Endothelial cell of umbilical vein (primary cell): ENCODE results near the gene SNX30. TPM values are rescaled to one million over a fixed set of nuclear protein-coding genes. Genes with fewer than 3 reads are reported as not detected.

ENCODE experiments used
- BruUV-seq: library from RNA; stranded (reverse); fragments of 400-500 nt; replicated peaks from 2 replicates; lab custom pipeline; 2021; lab: Mats Ljungman, UMichigan
- CTCF ChIA-PET: fragments of 300-600, 350-600 bp; sonication (Branson Sonifier 250); formaldehyde crosslinking; loops from one replicate; lab custom pipeline; 2021; ENCODE audit warnings: antibody characterized with exemption, inconsistent platforms; lab: Charles Lee
- POLR2A ChIA-PET: fragments of 300-600, 350-600 bp; sonication (Branson Sonifier 250); formaldehyde crosslinking; loops from one replicate; lab custom pipeline; 2021; ENCODE audit warnings: antibody characterized with exemption, inconsistent platforms; lab: Charles Lee
- DNase-seq: peaks from one replicate; pipeline ENCODE4 v3.0.0-alpha.2; 2011; ENCODE audit warnings: low read depth, low spot score
- FAIRE-seq: peaks from 2 replicates; lab custom pipeline; 2011; peaks lifted over from hg19 to GRCh38; lab: Jason Lieb, UNC
- H2AFZ ChIP-seq: 2 replicates; pipeline ENCODE4 v1.6.0; 2012; ENCODE audit warnings: low read depth, low read length, control low read depth, inconsistent platforms
- H3K27ac ChIP-seq: 2 replicates; pipeline ENCODE4 v1.5.1; 2011; ENCODE audit warnings: low read depth, mild to moderate bottlenecking, control low read depth, low read length, moderate library complexity; ENCODE audit not compliant: insufficient read depth
- H3K27me3 ChIP-seq, 2 experiments: 2 replicates each; pipeline versions ENCODE4 v1.6.0 to v1.6.1; 2011; ENCODE audit warnings: low read length in 2 of 2, mixed read lengths in 1 of 2; ENCODE audit not compliant: control insufficient read depth in 2 of 2, insufficient read depth in 2 of 2
- H3K36me3 ChIP-seq, 2 experiments: 2 replicates in 1 of 2; 3 replicates in 1 of 2; pipeline ENCODE4 v1.5.1; 2011; ENCODE audit warnings: low read length in 2 of 2, mild to moderate bottlenecking in 1 of 2, moderate library complexity in 1 of 2; ENCODE audit not compliant: control insufficient read depth in 2 of 2, insufficient read depth in 2 of 2; ENCODE audit errors: extremely low read depth in 1 of 2
- H3K4me1 ChIP-seq: 3 replicates; pipeline ENCODE4 v1.5.1; 2011; ENCODE audit warnings: mild to moderate bottlenecking, low read length; ENCODE audit not compliant: control insufficient read depth, insufficient read depth; ENCODE audit errors: extremely low read depth
- H3K4me2 ChIP-seq: 2 replicates; pipeline ENCODE4 v1.6.1; 2011; ENCODE audit warnings: low read length, control low read depth, mixed read lengths; ENCODE audit not compliant: insufficient read depth
- H3K4me3 ChIP-seq, 3 experiments: fragments of 200-600 bp in 1 of 3; sonication (generic), shearing (Covaris generic) in 1 of 3; replicated peaks in 1 of 3; 2 replicates each; pipeline ENCODE4 v1.5.1; 2011 to 2016; ENCODE audit warnings: control low read depth in 3 of 3, low read length in 3 of 3, mild to moderate bottlenecking in 2 of 3, inconsistent platforms in 1 of 3, low read depth in 1 of 3, moderate library complexity in 1 of 3; ENCODE audit not compliant: insufficient read depth in 1 of 3
- H3K79me2 ChIP-seq: 2 replicates; pipeline ENCODE4 v1.6.0; 2012; ENCODE audit warnings: low read length, inconsistent platforms; ENCODE audit not compliant: control insufficient read depth, insufficient read depth
- H3K9ac ChIP-seq: replicated peaks from 2 replicates; pipeline ENCODE3; 2011; ENCODE audit warnings: low read length, control low read depth; ENCODE audit not compliant: insufficient read depth; ENCODE audit errors: extremely low read depth
- H3K9me1 ChIP-seq: replicated peaks from 3 replicates; pipeline ENCODE4 v1.6.0; 2011; ENCODE audit warnings: mild to moderate bottlenecking, low read length; ENCODE audit not compliant: control insufficient read depth, insufficient read depth; ENCODE audit errors: extremely low read depth
- H3K9me3 ChIP-seq: replicated peaks from 2 replicates; pipeline ENCODE4 v1.5.1; 2012; ENCODE audit warnings: low read length, inconsistent platforms; ENCODE audit not compliant: control insufficient read depth, insufficient read depth
- H4K20me1 ChIP-seq: replicated peaks from 2 replicates; pipeline ENCODE3; 2011; ENCODE audit warnings: mild to moderate bottlenecking, low read length; ENCODE audit not compliant: control insufficient read depth, insufficient read depth; ENCODE audit errors: extremely low read depth
- FOS ChIP-seq: IDR thresholded peaks from 2 replicates; pipeline ENCODE4 v1.6.1; 2011; ENCODE audit warnings: mild to moderate bottlenecking, low read length, moderate library complexity, borderline replicate concordance; ENCODE audit not compliant: insufficient read depth
- GATA2 ChIP-seq: IDR thresholded peaks from 2 replicates; pipeline ENCODE4 v1.7.0; 2011; ENCODE audit warnings: low read depth, mild to moderate bottlenecking, moderate library complexity, mixed read lengths, low read length; ENCODE audit not compliant: insufficient read length, insufficient read depth
- JUN ChIP-seq: IDR thresholded peaks from 2 replicates; pipeline ENCODE4 v1.6.1; 2011; ENCODE audit warnings: borderline replicate concordance, low read depth; ENCODE audit not compliant: insufficient read length, insufficient read depth
- MYC ChIP-seq: IDR thresholded peaks from one replicate; pipeline ENCODE4 v1.6.1; 2011; ENCODE audit warnings: mild to moderate bottlenecking, low read depth, low read length
- dilution Hi-C: fragments of 300-500 bp; cut with MboI; formaldehyde crosslinking; loops from one replicate; pipeline ENCODE4 v1.15.0; 2019; ENCODE audit warnings: low sequenced_read_pairs; ENCODE audit not compliant: extremely low pct_ligation_motif_present
- intact Hi-C: fragments of 100-400 bp; cut with micrococcal nuclease; formaldehyde crosslinking; loops from one replicate; pipeline ENCODE4 v1.10.0; 2022
- polyA plus RNA-seq, 4 experiments: library from polyadenylated mRNA; depleted of rRNA in 3 of 4; stranded (reverse) in 3 of 4; unstranded in 1 of 4; fragments of >200 nt; gene quantifications; 2 replicates each; pipeline versions ENCODE4 v1.2.1 to v1.2.3, GENCODE V29; 2011 to 2012; ENCODE audit warnings: missing spikeins in 1 of 4
- total RNA-seq: library from RNA; stranded (reverse); gene quantifications from 2 replicates; pipeline ENCODE4 v1.2.3, GENCODE V29; 2021
- TF ChIP-seq, protein P1 (sequence below), 2 donors: IDR thresholded peaks; 1 replicate in 1 of 2; 2 replicates in 1 of 2; pipeline ENCODE4 v1.5.1; 2011; ENCODE audit warnings: low read length in 2 of 2, mild to moderate bottlenecking in 2 of 2, moderate library complexity in 2 of 2, control low read depth in 1 of 2, inconsistent platforms in 1 of 2, low read depth in 1 of 2; ENCODE audit not compliant: insufficient read depth in 1 of 2; ENCODE audit errors: extremely low read depth in 1 of 2

SNX30 gene
- total and polyA plus RNA-seq, 2 donors (not counting 3 experiments of a cell fraction or from before 2014, with no cell fraction given), result 2.8 to 6.3 TPM

DNA sequence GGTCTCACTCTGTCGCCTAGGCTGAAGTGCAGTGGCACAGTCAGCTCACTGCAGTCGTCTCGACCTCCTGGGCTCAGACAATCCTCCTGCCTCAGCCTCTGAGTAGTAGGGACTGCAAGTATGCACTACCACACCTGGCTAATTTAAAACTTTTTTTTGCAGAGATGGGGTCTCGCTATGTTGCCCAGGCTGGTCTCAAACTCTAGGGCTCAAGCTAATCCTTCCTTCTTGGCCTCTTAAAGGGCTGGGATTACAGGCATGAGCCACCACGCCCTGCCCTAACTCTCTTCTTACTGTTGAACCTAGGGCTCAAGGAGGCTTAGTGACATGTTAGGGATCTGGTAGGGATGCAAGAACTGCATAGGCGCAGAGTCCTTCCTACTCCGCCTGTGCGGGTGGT lies 65.3 kb downstream of the SNX30 start:
- H4K20me1 ChIP-seq, result no peaks in the 10 kb centered on the region
- H3K27ac ChIP-seq, result no peak overlapping the region
- no peaks in the 10 kb centered on the region for H3K79me2 ChIP-seq
- H3K4me1 ChIP-seq, result no peaks in the 10 kb centered on the region
- H3K9me3 ChIP-seq, result no peaks in the 10 kb centered on the region
- no peak overlapping the region for H3K4me2 ChIP-seq
- H3K9me1 ChIP-seq, result no peaks in the 10 kb centered on the region
- intact Hi-C loops (loop anchor here (5.0 to 10.0 kb wide), 2 partner anchors 99 to 721 kb away; partner anchors contain the start of gene INIP), dilution Hi-C loops (no loop called here)
- no peaks in the 10 kb centered on the region for H3K36me3 ChIP-seq
- POLR2A ChIA-PET, result no interaction called here
- no peaks in the 10 kb centered on the region for H3K27me3 ChIP-seq
- DNase-seq, result no peak
- BruUV-seq, result no TSS peak
- no peak for FAIRE-seq
- no peak overlapping the region for H2AFZ ChIP-seq
- CTCF ChIA-PET, result no interaction called here
- H3K4me3 ChIP-seq, result no peak overlapping the region
- no peak overlapping the region for H3K9ac ChIP-seq
- TF ChIP-seq MYC (no peak), JUN (no peak), FOS (no peak)
- TF ChIP-seq, protein P1, sequence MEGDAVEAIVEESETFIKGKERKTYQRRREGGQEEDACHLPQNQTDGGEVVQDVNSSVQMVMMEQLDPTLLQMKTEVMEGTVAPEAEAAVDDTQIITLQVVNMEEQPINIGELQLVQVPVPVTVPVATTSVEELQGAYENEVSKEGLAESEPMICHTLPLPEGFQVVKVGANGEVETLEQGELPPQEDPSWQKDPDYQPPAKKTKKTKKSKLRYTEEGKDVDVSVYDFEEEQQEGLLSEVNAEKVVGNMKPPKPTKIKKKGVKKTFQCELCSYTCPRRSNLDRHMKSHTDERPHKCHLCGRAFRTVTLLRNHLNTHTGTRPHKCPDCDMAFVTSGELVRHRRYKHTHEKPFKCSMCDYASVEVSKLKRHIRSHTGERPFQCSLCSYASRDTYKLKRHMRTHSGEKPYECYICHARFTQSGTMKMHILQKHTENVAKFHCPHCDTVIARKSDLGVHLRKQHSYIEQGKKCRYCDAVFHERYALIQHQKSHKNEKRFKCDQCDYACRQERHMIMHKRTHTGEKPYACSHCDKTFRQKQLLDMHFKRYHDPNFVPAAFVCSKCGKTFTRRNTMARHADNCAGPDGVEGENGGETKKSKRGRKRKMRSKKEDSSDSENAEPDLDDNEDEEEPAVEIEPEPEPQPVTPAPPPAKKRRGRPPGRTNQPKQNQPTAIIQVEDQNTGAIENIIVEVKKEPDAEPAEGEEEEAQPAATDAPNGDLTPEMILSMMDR (IDR thresholded peaks at IDR 0.05; ENCODE audit: extremely low read depth in 1 of 2, insufficient read depth in 1 of 2, low read depth in 1 of 2, low read length in 2 of 2), result no peak

DNA sequence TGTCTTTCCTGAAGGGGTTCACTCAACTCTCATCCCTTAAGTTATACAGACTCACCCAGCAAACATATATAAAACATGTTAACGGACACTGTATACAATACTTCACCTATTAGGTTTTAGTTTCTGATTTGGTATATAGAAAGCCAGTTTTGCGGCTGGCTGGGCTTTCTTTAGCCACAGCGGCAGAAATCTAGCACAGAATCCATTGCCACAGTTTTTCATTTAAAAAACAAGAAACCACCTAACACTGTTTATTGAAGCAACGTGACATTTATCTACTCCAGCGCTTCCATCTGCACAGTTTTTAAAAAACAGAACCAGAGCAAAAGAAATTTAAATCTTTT lies 67.3 kb downstream of the SNX30 start:
- ChIA-PET POLR2A (no interaction called here), CTCF (interaction anchor here (1.0 kb wide), 1 partner anchor 374 kb away, joined by 3 read pairs; no protein-coding TSS in a partner anchor)
- no peak overlapping the region for H2AFZ ChIP-seq
- no peak for DNase-seq
- no TSS peak for BruUV-seq
- no peaks in the 10 kb centered on the region for H3K9me3 ChIP-seq
- no peak overlapping the region for H3K4me3 ChIP-seq
- H3K27me3 ChIP-seq, result no peaks in the 10 kb centered on the region
- H3K36me3 ChIP-seq, result no peaks in the 10 kb centered on the region
- no peaks in the 10 kb centered on the region for H3K9me1 ChIP-seq
- H3K79me2 ChIP-seq, result no peaks in the 10 kb centered on the region
- dilution Hi-C loops, result no loop called here
- no peaks in the 10 kb centered on the region for H4K20me1 ChIP-seq
- no peak for FAIRE-seq
- H3K9ac ChIP-seq, result no peak overlapping the region
- intact Hi-C loops, result loop anchor here (1.0 to 10.0 kb wide), 3 partner anchors 101 to 723 kb away; partner anchors contain the start of gene INIP
- no peak overlapping the region for H3K4me2 ChIP-seq
- TF ChIP-seq, protein P1 (IDR thresholded peaks at IDR 0.05; ENCODE audit: extremely low read depth in 1 of 2, insufficient read depth in 1 of 2, low read depth in 1 of 2, low read length in 2 of 2), result no peak
- TF ChIP-seq GATA2, result no peak
- H3K27ac ChIP-seq, result no peak overlapping the region
- H3K4me1 ChIP-seq, result no peaks in the 10 kb centered on the region
